ENCODE results near the gene EEFSEC.
A peak's percentile ranks its signal among the peaks of the same experiment; 100 is the strongest.

The EEFSEC gene

DNA sequence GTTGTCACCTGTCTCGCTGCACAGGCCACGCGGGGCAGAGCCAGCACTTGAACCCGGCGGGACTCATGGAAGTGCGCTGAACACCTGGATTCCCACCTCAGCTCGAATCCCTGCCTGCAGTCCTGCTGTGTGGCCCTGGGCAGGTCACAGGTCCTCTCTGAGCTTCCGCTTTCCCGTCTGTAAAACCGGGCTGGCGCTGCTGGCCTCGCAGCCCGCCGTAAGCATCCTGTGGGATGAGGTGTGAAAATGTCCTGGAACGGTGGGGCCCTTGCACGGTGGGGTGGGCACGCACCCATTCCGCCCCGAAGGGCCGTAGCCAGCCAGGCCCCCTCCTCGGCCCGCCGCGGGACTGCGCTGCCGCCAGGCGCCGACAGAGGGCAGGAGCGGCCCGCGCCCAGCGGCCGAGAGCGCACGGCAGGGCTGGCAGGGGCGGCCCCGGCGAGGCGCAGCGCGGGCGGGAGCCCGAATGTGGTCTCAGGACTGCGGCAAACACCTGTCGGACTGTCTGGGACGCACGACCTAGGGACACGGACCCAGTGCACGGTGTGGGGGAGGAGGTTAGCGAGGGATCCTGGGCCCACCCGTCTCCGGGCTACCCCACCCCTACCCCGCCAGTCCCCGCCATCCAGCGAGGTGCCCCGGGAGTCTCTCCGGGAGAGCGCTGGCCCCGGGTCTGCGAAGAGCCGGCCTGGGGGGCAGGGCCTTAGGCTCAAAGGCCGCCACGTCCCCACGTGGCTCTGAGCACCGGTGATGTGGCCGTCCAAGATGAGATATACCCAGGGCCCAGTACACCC, 273.0 kb downstream of the EEFSEC start:
- Histone ChIP-seq H4K5ac (ENCODE audit: low read length) (no peak overlapping the region), H3K27me3 (ENCODE audit: insufficient read depth, low read length, poor library complexity) (peaks cover 4% of the 10 kb centered on the region), H3K4me3 (ENCODE audit: low read length) (no peak overlapping the region)

DNA sequence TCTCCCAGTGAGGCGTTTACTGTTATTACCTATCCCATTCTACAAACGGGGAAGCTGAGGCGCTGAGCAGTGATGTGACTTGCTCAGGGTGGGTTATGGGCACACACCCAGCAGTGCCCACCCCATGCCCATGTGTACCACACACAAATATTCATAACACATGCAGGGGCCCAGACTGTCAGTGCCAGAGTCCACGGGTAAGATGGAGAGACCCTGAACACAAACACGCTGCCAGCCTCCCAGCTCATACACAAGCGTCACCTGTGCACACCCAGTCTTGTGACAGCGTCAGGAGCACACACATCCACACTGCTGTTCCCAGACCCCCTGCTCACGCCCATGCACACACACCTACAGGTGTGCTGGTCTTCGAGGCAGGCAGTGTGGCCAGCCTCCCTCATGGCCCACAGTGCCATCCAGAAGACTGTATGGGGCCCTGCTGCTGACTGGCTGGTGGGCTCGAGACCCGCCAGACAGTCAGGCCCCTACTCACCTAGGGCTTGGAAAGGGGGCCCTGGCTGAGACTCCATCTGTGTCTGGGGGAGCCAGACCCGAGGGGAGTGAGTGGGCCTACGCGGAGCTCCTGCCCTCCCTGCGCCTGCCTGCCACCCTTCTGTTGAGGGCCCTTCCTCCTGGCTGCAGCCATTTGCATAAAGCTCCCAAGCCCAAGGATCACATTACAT, 274.0 kb downstream of the EEFSEC start:
- H2BK15ac ChIP-seq (replicated peaks; ENCODE audit: low read depth), result no peak overlapping the region

More for the DNA sequence above, 273.0 kb downstream of the EEFSEC start:
- Histone ChIP-seq H3K36me3 (ENCODE audit: control insufficient read depth, insufficient read depth, low read length) (no peaks in the 10 kb centered on the region), H2BK120ac (ENCODE audit: low read depth, low read length) (no peak overlapping the region), H3K27ac (ENCODE audit: low read depth, low read length) (no peak overlapping the region), H3K4me1 (ENCODE audit: control insufficient read depth, low read depth, low read length) (no peaks in the 10 kb centered on the region), H2BK5ac (ENCODE audit: low read length) (no peak overlapping the region), H3K79me2 (ENCODE audit: control insufficient read depth, insufficient read depth, low read length) (no peaks in the 10 kb centered on the region), H3K4me2 (ENCODE audit: low read length) (peak overlapping the region; percentile 50), H4K8ac (ENCODE audit: low read depth, low read length) (no peak overlapping the region), H3K79me1 (ENCODE audit: low read length) (no peaks in the 10 kb centered on the region), H3K4ac (ENCODE audit: low read depth, low read length) (no peak overlapping the region), H3K9ac (ENCODE audit: low read length) (no peak overlapping the region), H2BK15ac (replicated peaks; ENCODE audit: low read depth) (no peak overlapping the region), H3K18ac (ENCODE audit: low read length) (no peak overlapping the region), H3K23ac (ENCODE audit: low read length) (no peak overlapping the region), H3K56ac (ENCODE audit: low read length) (no peak overlapping the region), H2AK5ac (ENCODE audit: low read length) (no peak overlapping the region)
- DNase-seq, result peak; percentile 55
- no CpG with 5 or more reads among the region's 66 CpGs for WGBS (ENCODE audit: extremely low coverage, insufficient coverage, low lambda C conversion rate)

DNA sequence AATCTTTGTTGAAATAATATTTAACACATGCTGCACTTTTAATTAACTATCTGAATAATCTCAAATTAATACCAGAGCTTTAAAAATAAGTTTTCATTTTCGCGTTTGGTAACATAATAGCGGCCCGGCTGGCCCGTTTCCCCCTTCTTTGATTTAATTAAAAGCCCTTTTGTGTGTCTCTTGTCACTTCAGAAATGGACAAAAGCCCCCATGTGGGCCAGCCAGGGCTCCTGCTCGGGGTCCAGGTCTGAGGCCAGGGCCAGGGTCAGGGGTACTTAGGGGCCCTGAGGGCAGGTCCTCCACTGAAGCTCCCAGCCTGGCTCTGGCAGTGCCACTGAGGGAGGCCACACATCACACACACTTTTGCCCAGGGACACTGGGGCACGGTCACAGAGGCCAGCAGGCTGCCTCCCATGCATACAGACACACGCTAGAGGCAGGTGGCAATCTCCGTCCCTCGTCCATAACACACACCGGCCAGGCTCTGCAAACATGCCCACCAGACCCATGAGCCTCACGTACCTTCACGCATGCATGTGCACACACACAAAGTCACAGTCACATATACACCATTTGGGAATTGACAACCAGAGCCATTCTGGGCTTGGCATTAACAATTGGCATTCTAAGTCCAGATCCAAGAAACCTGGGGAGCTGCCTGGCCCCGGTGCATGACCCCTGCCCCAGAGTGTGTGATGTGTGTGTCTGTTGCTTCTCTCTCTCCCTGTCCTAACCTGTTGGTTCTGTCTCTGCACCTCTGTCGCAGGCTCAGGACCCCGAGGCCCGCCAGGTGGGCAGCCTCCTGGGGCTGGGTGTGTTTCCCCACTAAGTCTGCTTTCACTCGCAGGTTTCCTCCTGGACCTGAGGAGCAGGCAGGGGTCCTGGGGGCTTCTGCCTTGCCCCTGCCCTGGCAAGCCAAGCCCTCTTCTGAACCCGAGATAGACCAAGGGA, 274.9 kb downstream of the EEFSEC start:
- no peak overlapping the region for H2AK5ac ChIP-seq (ENCODE audit: low read length)
- peaks cover 11% of the 10 kb centered on the region for H3K27me3 ChIP-seq (ENCODE audit: insufficient read depth, low read length, poor library complexity)
- no peak overlapping the region for H2BK15ac ChIP-seq (replicated peaks; ENCODE audit: low read depth)
- WGBS (ENCODE audit: extremely low coverage, insufficient coverage, low lambda C conversion rate), result no CpG with 5 or more reads among the region's 19 CpGs
- H3K4me1 ChIP-seq (ENCODE audit: control insufficient read depth, low read depth, low read length), result no peaks in the 10 kb centered on the region
- DNase-seq, result no peak
- no peak overlapping the region for H3K4me2 ChIP-seq (ENCODE audit: low read length)
- no peaks in the 10 kb centered on the region for H3K79me2 ChIP-seq (ENCODE audit: control insufficient read depth, insufficient read depth, low read length)
- no peak overlapping the region for H3K4ac ChIP-seq (ENCODE audit: low read depth, low read length)
- no peaks in the 10 kb centered on the region for H3K79me1 ChIP-seq (ENCODE audit: low read length)
- no peak overlapping the region for H3K9ac ChIP-seq (ENCODE audit: low read length)
- no peak overlapping the region for H3K56ac ChIP-seq (ENCODE audit: low read length)
- no peak overlapping the region for H2BK120ac ChIP-seq (ENCODE audit: low read depth, low read length)
- H3K27ac ChIP-seq (ENCODE audit: low read depth, low read length), result no peak overlapping the region
- H3K23ac ChIP-seq (ENCODE audit: low read length), result no peak overlapping the region
- H2BK5ac ChIP-seq (ENCODE audit: low read length), result no peak overlapping the region
- H3K36me3 ChIP-seq (ENCODE audit: control insufficient read depth, insufficient read depth, low read length), result no peaks in the 10 kb centered on the region
- H4K5ac ChIP-seq (ENCODE audit: low read length), result no peak overlapping the region
- no peak overlapping the region for H4K8ac ChIP-seq (ENCODE audit: low read depth, low read length)
- no peak overlapping the region for H3K18ac ChIP-seq (ENCODE audit: low read length)
- no peak overlapping the region for H3K4me3 ChIP-seq (ENCODE audit: low read length)

More for the DNA sequence above, 274.0 kb downstream of the EEFSEC start:
- Histone ChIP-seq H3K4me1 (ENCODE audit: control insufficient read depth, low read depth, low read length) (no peaks in the 10 kb centered on the region), H4K5ac (ENCODE audit: low read length) (no peak overlapping the region), H3K36me3 (ENCODE audit: control insufficient read depth, insufficient read depth, low read length) (no peaks in the 10 kb centered on the region), H2AK5ac (ENCODE audit: low read length) (peak overlapping the region; percentile 11), H3K4me3 (ENCODE audit: low read length) (no peak overlapping the region), H2BK120ac (ENCODE audit: low read depth, low read length) (no peak overlapping the region), H3K27me3 (ENCODE audit: insufficient read depth, low read length, poor library complexity) (peaks cover 11% of the 10 kb centered on the region), H3K4me2 (ENCODE audit: low read length) (no peak overlapping the region), H3K56ac (ENCODE audit: low read length) (no peak overlapping the region), H3K27ac (ENCODE audit: low read depth, low read length) (no peak overlapping the region), H3K79me1 (ENCODE audit: low read length) (no peaks in the 10 kb centered on the region), H3K79me2 (ENCODE audit: control insufficient read depth, insufficient read depth, low read length) (no peaks in the 10 kb centered on the region), H4K8ac (ENCODE audit: low read depth, low read length) (no peak overlapping the region), H3K4ac (ENCODE audit: low read depth, low read length) (no peak overlapping the region), H2BK5ac (ENCODE audit: low read length) (no peak overlapping the region), H3K23ac (ENCODE audit: low read length) (no peak overlapping the region), H3K9ac (ENCODE audit: low read length) (no peak overlapping the region), H3K18ac (ENCODE audit: low read length) (no peak overlapping the region)
- no peak for DNase-seq
- WGBS (ENCODE audit: extremely low coverage, insufficient coverage, low lambda C conversion rate), result no CpG with 5 or more reads among the region's 15 CpGs

DNA sequence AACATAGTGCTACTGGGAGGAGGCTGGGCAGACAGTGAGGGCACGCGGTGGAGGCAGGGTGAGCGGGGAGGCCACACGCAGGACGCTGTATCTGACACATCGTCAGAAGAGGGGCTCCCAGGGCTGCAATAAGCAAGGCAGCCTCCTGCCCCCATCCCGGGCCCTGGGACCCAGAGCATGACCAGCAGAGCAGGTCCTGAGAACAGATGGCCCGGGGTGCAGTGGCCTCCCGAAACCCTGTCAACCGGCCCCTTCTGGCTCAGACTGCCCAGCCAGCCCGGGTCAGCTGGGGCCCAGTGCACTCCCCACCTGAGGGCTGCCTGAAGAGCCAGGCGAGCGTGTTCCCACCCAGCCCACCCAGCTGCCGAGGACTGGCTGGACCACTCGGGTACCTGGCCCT, 276.0 kb downstream of the EEFSEC start:
- H3K4me2 ChIP-seq (ENCODE audit: low read length), result no peak overlapping the region
- no peak overlapping the region for H2AK5ac ChIP-seq (ENCODE audit: low read length)
- no CpG with 5 or more reads among the region's 15 CpGs for WGBS (ENCODE audit: extremely low coverage, insufficient coverage, low lambda C conversion rate)
- no peak overlapping the region for H4K8ac ChIP-seq (ENCODE audit: low read depth, low read length)
- H3K18ac ChIP-seq (ENCODE audit: low read length), result no peak overlapping the region
- no peaks in the 10 kb centered on the region for H3K4me1 ChIP-seq (ENCODE audit: control insufficient read depth, low read depth, low read length)
- no peak overlapping the region for H4K5ac ChIP-seq (ENCODE audit: low read length)
- no peak overlapping the region for H3K56ac ChIP-seq (ENCODE audit: low read length)
- H3K4me3 ChIP-seq (ENCODE audit: low read length), result no peak overlapping the region
- H3K9ac ChIP-seq (ENCODE audit: low read length), result no peak overlapping the region
- H3K27ac ChIP-seq (ENCODE audit: low read depth, low read length), result no peak overlapping the region
- H3K79me1 ChIP-seq (ENCODE audit: low read length), result no peaks in the 10 kb centered on the region
- no peak overlapping the region for H2BK5ac ChIP-seq (ENCODE audit: low read length)
- no peak overlapping the region for H2BK15ac ChIP-seq (replicated peaks; ENCODE audit: low read depth)
- no peak overlapping the region for H3K23ac ChIP-seq (ENCODE audit: low read length)
- H3K4ac ChIP-seq (ENCODE audit: low read depth, low read length), result no peak overlapping the region
- no peak for DNase-seq
- no peaks in the 10 kb centered on the region for H3K79me2 ChIP-seq (ENCODE audit: control insufficient read depth, insufficient read depth, low read length)
- peaks cover 11% of the 10 kb centered on the region for H3K27me3 ChIP-seq (ENCODE audit: insufficient read depth, low read length, poor library complexity)
- no peak overlapping the region for H2BK120ac ChIP-seq (ENCODE audit: low read depth, low read length)
- no peaks in the 10 kb centered on the region for H3K36me3 ChIP-seq (ENCODE audit: control insufficient read depth, insufficient read depth, low read length)

DNA sequence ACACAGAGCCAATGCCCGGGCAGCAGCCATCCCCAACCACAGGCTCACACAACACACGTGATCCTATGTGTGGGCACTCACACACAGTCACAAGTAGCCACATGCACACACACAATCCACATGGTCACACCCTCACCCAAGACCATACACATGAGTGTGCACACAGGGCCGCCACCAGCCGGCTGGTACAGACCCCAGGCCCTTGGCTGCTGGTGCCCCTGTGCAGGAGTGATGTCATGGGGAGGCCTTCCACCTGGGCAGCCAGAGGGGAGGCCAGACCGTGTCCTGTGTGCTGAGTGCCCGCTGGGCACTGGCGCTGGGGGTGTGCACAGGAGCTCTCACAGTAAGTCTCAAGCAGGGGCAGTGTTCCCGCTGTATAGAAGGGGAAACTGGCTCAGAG, 276.5 kb downstream of the EEFSEC start:
- DNase-seq, result no peak
- no CpG with 5 or more reads among the region's 8 CpGs for WGBS (ENCODE audit: extremely low coverage, insufficient coverage, low lambda C conversion rate)

More for the DNA sequence above, 276.5 kb downstream of the EEFSEC start:
- Histone ChIP-seq H2AK5ac (ENCODE audit: low read length) (no peak overlapping the region), H3K23ac (ENCODE audit: low read length) (no peak overlapping the region), H3K4me1 (ENCODE audit: control insufficient read depth, low read depth, low read length) (no peaks in the 10 kb centered on the region), H3K4me3 (ENCODE audit: low read length) (no peak overlapping the region), H2BK120ac (ENCODE audit: low read depth, low read length) (no peak overlapping the region), H3K79me1 (ENCODE audit: low read length) (no peaks in the 10 kb centered on the region), H3K36me3 (ENCODE audit: control insufficient read depth, insufficient read depth, low read length) (no peaks in the 10 kb centered on the region), H3K18ac (ENCODE audit: low read length) (no peak overlapping the region), H4K5ac (ENCODE audit: low read length) (no peak overlapping the region), H3K56ac (ENCODE audit: low read length) (no peak overlapping the region), H2BK15ac (replicated peaks; ENCODE audit: low read depth) (no peak overlapping the region), H3K79me2 (ENCODE audit: control insufficient read depth, insufficient read depth, low read length) (no peaks in the 10 kb centered on the region), H3K4me2 (ENCODE audit: low read length) (no peak overlapping the region), H3K27me3 (ENCODE audit: insufficient read depth, low read length, poor library complexity) (peaks cover 11% of the 10 kb centered on the region), H3K27ac (ENCODE audit: low read depth, low read length) (no peak overlapping the region), H3K4ac (ENCODE audit: low read depth, low read length) (no peak overlapping the region), H4K8ac (ENCODE audit: low read depth, low read length) (no peak overlapping the region), H3K9ac (ENCODE audit: low read length) (no peak overlapping the region), H2BK5ac (ENCODE audit: low read length) (no peak overlapping the region)

Measured in mesendoderm (in vitro differentiated cells).